ENCODE measurements around the gene CMTM1. TPM values are rescaled to one million over a fixed set of nuclear protein-coding genes. Genes with fewer than 3 reads are reported as not detected.

Gene CMTM1
- total RNA-seq, 1 donor from 2014 or later = 4.3 TPM

- no peak for DNase-seq (ENCODE audit: low read depth)
- TF ChIP-seq CTCF (IDR thresholded peaks at IDR 0.05; ENCODE audit: insufficient read depth, low read length, poor library complexity, severe bottlenecking) = no peak
These were observed 23.8 kb upstream of the CMTM1 start for GRCh38 chr16:66542396-66542795.

GRCh38 chr16:66543541-66543940, 22.7 kb upstream of the CMTM1 start:
- no peak for TF ChIP-seq CTCF (IDR thresholded peaks at IDR 0.05; ENCODE audit: insufficient read depth, low read length, poor library complexity, severe bottlenecking)
- no peak overlapping the region for H3K4me3 ChIP-seq (ENCODE audit: low read depth, low read length)
- H3K27me3 ChIP-seq (ENCODE audit: control insufficient read depth, insufficient read depth, low read length) = no peaks in the 10 kb centered on the region
- no peak for DNase-seq (ENCODE audit: low read depth)
- H3K36me3 ChIP-seq (ENCODE audit: control insufficient read depth, insufficient read depth, low read length) = no peaks in the 10 kb centered on the region

More at GRCh38 chr16:66542396-66542795, 23.8 kb upstream of the CMTM1 start:
- H3K36me3 ChIP-seq (ENCODE audit: control insufficient read depth, insufficient read depth, low read length) = no peaks in the 10 kb centered on the region
- no peaks in the 10 kb centered on the region for H3K27me3 ChIP-seq (ENCODE audit: control insufficient read depth, insufficient read depth, low read length)
- H3K4me3 ChIP-seq (ENCODE audit: low read depth, low read length) = no peak overlapping the region

- H3K27me3 ChIP-seq (ENCODE audit: control insufficient read depth, insufficient read depth, low read length) = no peaks in the 10 kb centered on the region
- H3K4me3 ChIP-seq (ENCODE audit: low read depth, low read length) = no peak overlapping the region
These were observed 22.1 kb upstream of the CMTM1 start for GRCh38 chr16:66544016-66544757.

GRCh38 chr16:66547101-66547989, 18.9 kb upstream of the CMTM1 start:
- Histone ChIP-seq H3K4me3 (ENCODE audit: low read depth, low read length) (no peak overlapping the region), H3K36me3 (ENCODE audit: control insufficient read depth, insufficient read depth, low read length) (no peaks in the 10 kb centered on the region), H3K27me3 (ENCODE audit: control insufficient read depth, insufficient read depth, low read length) (no peaks in the 10 kb centered on the region)
- no peak for TF ChIP-seq CTCF (IDR thresholded peaks at IDR 0.05; ENCODE audit: insufficient read depth, low read length, poor library complexity, severe bottlenecking)
- no peak for DNase-seq (ENCODE audit: low read depth)

More at GRCh38 chr16:66544016-66544757, 22.1 kb upstream of the CMTM1 start:
- TF ChIP-seq CTCF (IDR thresholded peaks at IDR 0.05; ENCODE audit: insufficient read depth, low read length, poor library complexity, severe bottlenecking) = no peak
- H3K36me3 ChIP-seq (ENCODE audit: control insufficient read depth, insufficient read depth, low read length) = no peaks in the 10 kb centered on the region
- no peak for DNase-seq (ENCODE audit: low read depth)

- TF ChIP-seq CTCF (IDR thresholded peaks at IDR 0.05; ENCODE audit: insufficient read depth, low read length, poor library complexity, severe bottlenecking) = no peak
- no peak for DNase-seq (ENCODE audit: low read depth)
- Histone ChIP-seq H3K4me3 (ENCODE audit: low read depth, low read length) (no peak overlapping the region), H3K36me3 (ENCODE audit: control insufficient read depth, insufficient read depth, low read length) (no peaks in the 10 kb centered on the region), H3K27me3 (ENCODE audit: control insufficient read depth, insufficient read depth, low read length) (no peaks in the 10 kb centered on the region)
These were observed 18.2 kb upstream of the CMTM1 start for GRCh38 chr16:66548068-66548467.
